ENCODE results near the gene KDM2A. TPM values are rescaled to one million over a fixed set of nuclear protein-coding genes. Genes with fewer than 3 reads are reported as not detected.

KDM2A gene
- total RNA-seq, 2 experiments from 2014 or later = 87.1 to 95.9 TPM

DNA sequence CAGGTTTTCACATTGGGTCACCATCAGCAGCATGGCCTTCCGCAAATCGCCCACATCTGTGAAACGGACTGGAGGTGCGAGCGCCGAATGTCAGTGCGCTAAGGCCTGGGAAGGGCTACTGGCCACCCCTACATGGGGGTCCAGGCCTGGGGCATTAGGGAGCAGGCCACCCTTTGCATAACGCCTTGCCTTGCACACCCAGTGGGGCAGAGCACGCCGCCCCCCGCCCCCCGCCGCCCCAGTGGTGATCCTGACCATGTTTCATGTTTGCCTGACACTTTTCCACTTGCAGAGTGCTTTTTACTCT is 149.9 kb downstream of the KDM2A start:
- Mint-ChIP-seq H3K4me3 (peak overlapping the region; percentile 90), H3K27me3 (no peaks in the 10 kb centered on the region), H3K9me3 (no peaks in the 10 kb centered on the region), H3K36me3 (ENCODE audit: low read depth) (peaks cover 63% of the 10 kb centered on the region), H3K27ac (peak overlapping the region; percentile 97), H3K4me1 (peaks cover 73% of the 10 kb centered on the region)
- DNase-seq = no peak
- ChIA-PET CTCF (interaction anchor here (0.7 to 3.1 kb wide), 2 partner anchors 11 to 19 kb away, joined by 4 to 16 read pairs; partner anchors contain the start of gene ANKRD13D), POLR2A (interaction anchor here (2.5 to 14.4 kb wide), 5 partner anchors 10 to 48 kb away, joined by 16 to 494 read pairs (median 50); partner anchors contain the start of genes ANKRD13D and SSH3)

- peaks cover 66% of the 10 kb centered on the region for H3K36me3 Mint-ChIP-seq (ENCODE audit: low read depth)
- POLR2A ChIA-PET = interaction anchor here (0.9 to 14.4 kb wide), 8 partner anchors 9 to 84 kb away, joined by 3 to 494 read pairs (median 32); partner anchors contain the start of genes ANKRD13D, POLD4 and SSH3
- H3K9me3 Mint-ChIP-seq = no peaks in the 10 kb centered on the region
- peak overlapping the region; percentile 90 for H3K4me3 Mint-ChIP-seq
- CTCF ChIA-PET = interaction anchor here (0.7 to 4.3 kb wide), 6 partner anchors 8 to 112 kb away, joined by 3 to 27 read pairs (median 4); partner anchors contain the start of gene ANKRD13D
- peaks cover 73% of the 10 kb centered on the region for H3K4me1 Mint-ChIP-seq
- DNase-seq = no peak
- H3K27me3 Mint-ChIP-seq = no peaks in the 10 kb centered on the region
- peak overlapping the region; percentile 97 for H3K27ac Mint-ChIP-seq
These were observed 150.6 kb downstream of the KDM2A start for GRCh38 chr11:67269401-67270255.

DNA sequence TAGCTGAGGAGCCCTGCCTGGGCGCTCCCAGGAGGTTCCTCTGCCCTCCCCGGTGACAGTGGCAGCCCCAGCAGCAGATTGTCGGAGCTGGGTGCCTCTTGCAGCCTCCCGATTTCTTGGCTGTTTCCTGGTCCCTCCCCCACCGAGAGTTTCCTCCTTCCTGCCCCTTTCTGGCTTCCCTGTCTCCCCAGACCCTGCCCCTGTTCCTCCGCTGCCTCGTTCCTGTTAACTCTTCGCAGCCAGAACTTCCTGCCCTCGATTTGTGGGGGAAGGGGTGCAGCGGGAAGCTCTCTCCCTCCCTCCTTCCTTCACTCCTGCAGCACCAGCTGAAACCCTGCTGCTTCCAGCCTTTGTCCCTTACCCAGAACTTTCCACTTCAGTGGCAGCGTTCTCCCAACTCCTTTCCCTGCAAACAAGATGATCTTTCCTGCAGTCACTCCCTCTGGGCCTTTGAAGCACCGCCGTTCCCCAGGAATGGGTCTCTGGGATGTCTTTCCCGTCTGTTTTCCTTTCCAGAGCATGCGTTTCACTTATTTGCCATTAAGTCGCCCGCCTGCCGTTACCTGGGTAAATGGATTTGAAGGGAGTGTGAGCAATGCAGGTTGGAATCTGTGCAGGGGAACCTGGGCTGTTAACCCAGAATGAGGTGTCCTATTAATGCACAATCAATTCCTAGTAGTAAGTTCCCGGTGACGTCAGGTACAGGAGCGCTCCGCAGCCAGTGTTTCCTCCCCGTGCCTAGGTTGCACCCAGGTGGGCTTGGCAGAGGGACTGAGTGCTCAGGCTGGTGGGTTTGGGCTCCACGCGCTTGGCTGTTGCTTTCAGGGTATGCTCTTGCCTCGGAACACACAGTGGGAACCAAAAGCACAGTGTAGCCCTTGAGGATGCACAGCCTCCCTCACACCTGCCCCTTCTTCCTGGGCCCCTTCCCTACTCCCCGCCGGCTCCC is 151.5 kb downstream of the KDM2A start:
- ChIA-PET POLR2A (interaction anchor here (0.7 to 14.4 kb wide), 16 partner anchors 8 to 138 kb away, joined by 3 to 494 read pairs (median 7); partner anchors contain the start of genes ANKRD13D, POLD4 and SSH3), CTCF (interaction anchor here (0.5 to 4.3 kb wide), 8 partner anchors 9 to 111 kb away, joined by 3 to 27 read pairs (median 4); partner anchors contain the start of gene ANKRD13D)
- Mint-ChIP-seq H3K4me3 (peak overlapping the region; percentile 90), H3K36me3 (ENCODE audit: low read depth) (peaks cover 72% of the 10 kb centered on the region), H3K4me1 (peaks cover 73% of the 10 kb centered on the region), H3K27ac (peak overlapping the region; percentile 97), H3K9me3 (no peaks in the 10 kb centered on the region), H3K27me3 (no peaks in the 10 kb centered on the region)
- peak; percentile 41 for DNase-seq

DNA sequence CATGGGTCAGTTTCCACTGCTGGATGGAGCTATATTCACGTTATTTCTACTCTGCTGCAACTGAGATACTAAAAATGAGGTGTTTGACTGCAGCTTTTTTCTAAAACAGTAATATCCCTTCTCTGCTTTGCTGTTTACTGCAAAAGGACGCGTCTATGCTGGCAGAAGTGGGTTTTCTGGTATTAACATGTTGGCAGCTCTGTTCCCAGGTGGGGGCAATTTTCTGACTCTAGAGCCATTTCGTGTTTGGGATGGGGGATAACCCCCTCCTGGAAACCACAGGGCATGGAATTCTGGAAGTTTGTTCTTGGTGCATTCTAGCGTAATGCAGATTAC is 152.1 kb downstream of the KDM2A start:
- no peaks in the 10 kb centered on the region for H3K27me3 Mint-ChIP-seq
- DNase-seq = no peak
- H3K9me3 Mint-ChIP-seq = no peaks in the 10 kb centered on the region
- ChIA-PET POLR2A (interaction anchor here (0.7 to 14.4 kb wide), 15 partner anchors 8 to 138 kb away, joined by 3 to 494 read pairs (median 7); partner anchors contain the start of genes ANKRD13D, POLD4 and SSH3), CTCF (interaction anchor here (0.5 to 4.3 kb wide), 6 partner anchors 9 to 80 kb away, joined by 3 to 27 read pairs (median 8); partner anchors contain the start of gene ANKRD13D)
- peak overlapping the region; percentile 90 for H3K4me3 Mint-ChIP-seq
- peaks cover 79% of the 10 kb centered on the region for H3K36me3 Mint-ChIP-seq (ENCODE audit: low read depth)
- peak overlapping the region; percentile 97 for H3K27ac Mint-ChIP-seq
- H3K4me1 Mint-ChIP-seq = peaks cover 74% of the 10 kb centered on the region

DNA sequence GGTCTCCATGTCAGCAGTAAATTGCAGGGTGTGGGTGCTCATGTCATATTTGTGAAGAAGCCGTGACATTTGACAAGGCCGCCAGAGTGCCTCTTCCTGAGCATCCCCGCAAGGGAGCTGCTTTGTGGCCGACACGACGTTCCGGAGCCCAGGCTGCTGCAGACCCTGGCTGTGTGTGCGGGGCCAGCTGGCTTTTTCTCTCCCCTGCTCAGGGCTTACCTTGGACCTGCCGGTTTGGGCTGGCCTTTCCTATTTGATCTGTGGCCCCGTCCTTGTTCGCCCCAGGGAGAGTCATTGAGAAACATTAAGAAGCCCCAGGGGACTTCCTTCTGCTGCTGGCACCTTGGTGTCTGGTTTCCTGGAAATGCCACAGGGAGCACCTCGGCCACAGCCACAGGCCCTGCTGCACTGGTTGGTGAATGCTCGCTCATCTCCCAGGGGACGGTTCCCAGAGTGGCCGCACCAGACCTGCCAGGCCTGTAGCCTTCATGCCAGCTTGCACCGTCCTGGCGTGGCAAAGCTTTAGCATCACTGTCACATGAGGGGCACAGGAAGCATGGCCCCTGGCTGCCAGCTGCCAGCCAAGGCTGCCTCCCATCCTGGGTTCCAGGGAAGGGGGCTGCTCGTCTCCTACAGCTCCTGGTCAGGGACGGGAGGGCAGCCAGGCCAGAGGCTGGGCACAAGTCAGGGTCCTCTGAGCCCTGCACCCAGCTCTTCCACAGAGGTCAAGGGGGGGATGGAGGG is 152.7 kb downstream of the KDM2A start:
- DNase-seq = peak; percentile 80
- ChIA-PET CTCF (interaction anchor here (1.0 to 4.3 kb wide), 7 partner anchors 10 to 130 kb away, joined by 3 to 27 read pairs (median 5); partner anchors contain the start of genes ANKRD13D and PPP1CA), POLR2A (interaction anchor here (0.7 to 14.4 kb wide), 20 partner anchors 9 to 137 kb away, joined by 3 to 494 read pairs (median 3); partner anchors contain the start of genes ANKRD13D, POLD4, RAD9A and SSH3)
- Mint-ChIP-seq H3K9me3 (no peaks in the 10 kb centered on the region), H3K27ac (peak overlapping the region; percentile 97), H3K27me3 (no peaks in the 10 kb centered on the region), H3K4me3 (peak overlapping the region; percentile 90), H3K36me3 (ENCODE audit: low read depth) (peaks cover 82% of the 10 kb centered on the region), H3K4me1 (peaks cover 79% of the 10 kb centered on the region)

GRCh38 chr11:67272327-67273259 is 153.5 kb downstream of the KDM2A start:
- DNase-seq = peak; percentile 45
- CTCF ChIA-PET = interaction anchor here (0.6 to 4.3 kb wide), 9 partner anchors 10 to 157 kb away, joined by 3 to 27 read pairs (median 5); partner anchors contain the start of genes ANKRD13D and PPP1CA
- Mint-ChIP-seq H3K27me3 (no peaks in the 10 kb centered on the region), H3K4me1 (peaks cover 87% of the 10 kb centered on the region), H3K9me3 (no peaks in the 10 kb centered on the region), H3K4me3 (peak overlapping the region; percentile 90), H3K27ac (peak overlapping the region; percentile 97), H3K36me3 (ENCODE audit: low read depth) (peaks cover 84% of the 10 kb centered on the region)
- POLR2A ChIA-PET = interaction anchor here (0.5 to 14.4 kb wide), 13 partner anchors 8 to 164 kb away, joined by 3 to 494 read pairs (median 7); partner anchors contain the start of genes ANKRD13D, POLD4 and SSH3

DNA sequence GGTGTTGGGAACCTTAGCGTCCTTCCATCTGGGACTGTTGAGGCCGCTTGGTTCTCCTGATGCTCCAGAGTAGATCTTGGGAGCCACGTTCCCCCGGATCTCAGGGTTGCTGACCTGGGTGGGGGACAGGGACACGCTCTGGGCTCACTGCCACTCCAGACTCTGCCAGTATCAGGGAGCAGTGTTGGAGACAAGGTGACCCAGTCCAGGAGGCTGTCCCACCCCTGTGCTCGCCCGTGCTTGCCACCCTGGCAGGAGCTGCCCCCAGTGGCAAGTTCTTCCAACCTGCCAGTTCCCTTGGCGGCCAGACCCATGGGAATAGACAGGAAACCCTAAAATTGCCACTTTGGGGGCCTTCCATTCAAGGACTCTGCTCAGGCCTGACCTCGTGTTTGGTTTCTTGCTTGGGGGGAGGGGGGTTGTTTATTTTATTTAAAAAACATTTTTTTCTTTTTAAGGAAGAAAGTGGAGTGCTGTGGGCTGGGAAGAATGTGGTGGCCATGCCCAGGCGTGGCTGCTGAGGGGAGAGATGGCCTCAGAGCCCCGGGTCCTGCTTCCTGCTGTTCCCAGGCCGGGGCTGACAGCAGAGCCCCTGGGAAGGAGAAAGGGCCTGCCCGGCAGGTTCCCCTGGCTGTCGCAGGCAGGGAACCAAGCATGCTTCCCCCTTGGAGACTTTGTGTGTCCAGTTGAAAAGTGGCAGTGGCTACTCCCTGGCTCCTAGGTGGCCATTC is 154.4 kb downstream of the KDM2A start:
- H3K36me3 Mint-ChIP-seq (ENCODE audit: low read depth) = peaks cover 79% of the 10 kb centered on the region
- DNase-seq = no peak
- CTCF ChIA-PET = interaction anchor here (0.6 to 4.3 kb wide), 5 partner anchors 15 to 128 kb away, joined by 3 to 27 read pairs (median 3); partner anchors contain the start of genes ANKRD13D and PPP1CA

GRCh38 chr11:67274768-67275605 is 155.9 kb downstream of the KDM2A start:
- Mint-ChIP-seq H3K9me3 (no peaks in the 10 kb centered on the region), H3K36me3 (ENCODE audit: low read depth) (peaks cover 74% of the 10 kb centered on the region), H3K4me3 (peak overlapping the region; percentile 59), H3K4me1 (peaks cover 97% of the 10 kb centered on the region), H3K27ac (peak overlapping the region; percentile 97), H3K27me3 (no peaks in the 10 kb centered on the region)
- POLR2A ChIA-PET = interaction anchor here (14.4 kb wide), 1 partner anchor 13 kb away, joined by 494 read pairs; the partner anchor contains the start of gene ANKRD13D
- DNase-seq = no peak
- CTCF ChIA-PET = no interaction called here

More for the DNA sequence above, 154.4 kb downstream of the KDM2A start:
- Mint-ChIP-seq H3K4me1 (peaks cover 94% of the 10 kb centered on the region), H3K27me3 (no peaks in the 10 kb centered on the region), H3K9me3 (no peaks in the 10 kb centered on the region), H3K27ac (peak overlapping the region; percentile 97), H3K4me3 (peak overlapping the region; percentile 35)
- POLR2A ChIA-PET = interaction anchor here (1.1 to 14.4 kb wide), 7 partner anchors 7 to 113 kb away, joined by 3 to 494 read pairs (median 7); partner anchors contain the start of gene ANKRD13D

DNA sequence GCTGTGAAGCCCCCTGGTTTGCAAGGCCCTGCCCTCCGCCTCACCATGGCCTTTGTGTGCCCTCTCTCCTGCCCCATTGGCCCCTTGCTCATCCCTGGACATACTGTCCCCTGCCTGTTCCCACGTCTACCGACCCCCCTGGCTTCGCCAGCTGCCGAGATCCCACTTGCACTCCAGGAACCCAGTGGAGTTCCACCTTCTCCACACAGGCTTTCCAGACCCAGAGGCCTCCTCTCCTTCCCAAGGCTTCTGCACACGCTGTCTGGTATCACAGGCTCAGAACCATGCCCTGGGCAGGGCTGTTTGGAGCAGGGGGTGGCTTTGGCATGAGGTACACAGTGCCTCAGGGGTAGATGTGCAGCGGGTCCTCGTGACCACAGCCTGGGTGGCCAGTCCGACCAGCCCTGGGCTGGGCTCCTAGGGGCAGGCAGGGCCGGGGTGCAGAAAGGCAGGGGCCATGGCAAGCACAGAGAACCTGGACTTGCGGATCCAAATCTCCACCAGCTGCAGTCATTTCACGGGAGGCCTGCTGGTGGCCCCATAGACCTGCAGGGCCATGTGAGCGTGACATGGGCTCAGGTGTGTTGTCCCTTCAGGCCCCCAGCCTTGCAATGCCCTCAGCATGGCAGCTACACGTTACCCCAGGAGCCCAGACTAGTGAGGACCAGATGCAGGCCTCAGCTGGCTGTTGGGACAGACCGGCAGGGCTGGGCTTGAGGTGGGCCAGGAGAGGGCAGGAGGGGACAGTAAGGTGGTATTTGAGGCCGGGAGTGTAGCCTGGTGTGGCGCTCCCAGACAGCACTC is 156.7 kb downstream of the KDM2A start:
- H3K27me3 Mint-ChIP-seq = no peaks in the 10 kb centered on the region
- DNase-seq = no peak
- peaks cover 93% of the 10 kb centered on the region for H3K4me1 Mint-ChIP-seq
- CTCF ChIA-PET = interaction anchor here (1.0 to 3.1 kb wide), 2 partner anchors 8 to 42 kb away, joined by 3 to 19 read pairs; partner anchors contain the start of gene GRK2
- H3K27ac Mint-ChIP-seq = peak overlapping the region; percentile 93
- POLR2A ChIA-PET = interaction anchor here (1.0 to 14.4 kb wide), 4 partner anchors 12 to 128 kb away, joined by 5 to 494 read pairs (median 12); partner anchors contain the start of genes ANKRD13D, SSH3 and TBC1D10C
- H3K36me3 Mint-ChIP-seq (ENCODE audit: low read depth) = peaks cover 74% of the 10 kb centered on the region
- H3K4me3 Mint-ChIP-seq = peak overlapping the region; percentile 59
- H3K9me3 Mint-ChIP-seq = no peaks in the 10 kb centered on the region

All from activated CD4-positive, alpha-beta memory T cell treated with anti-CD3 and anti-CD28 coated beads, Interleukin-2, amount 10 ng/mL, durations not matched to agents 7 days and 5 days (primary cell).